GM18499 (cell line): Measurements from ENCODE around the gene PEAK3.

Experiments
- ATAC-seq: cut with Tn5 transposase; IDR thresholded peaks from one replicate; pipeline ENCODE4 v1.9.1; 2021; ENCODE audit warnings: moderate number of reproducible peaks; ENCODE audit not compliant: insufficient read depth, unreplicated experiment

PEAK3 gene

GRCh38 chr19:2242092-2242537 is 39.9 kb downstream of the PEAK3 start:
- ATAC-seq = no peak

GRCh38 chr19:2240881-2241760 is 40.9 kb downstream of the PEAK3 start:
- ATAC-seq = no peak

- ATAC-seq = no peak
Observed at GRCh38 chr19:2239771-2240770, 41.9 kb downstream of the PEAK3 start.

GRCh38 chr19:2239173-2239572 is 42.8 kb downstream of the PEAK3 start:
- no peak for ATAC-seq

GRCh38 chr19:2237869-2238153 is 44.2 kb downstream of the PEAK3 start:
- ATAC-seq = no peak

GRCh38 chr19:2237051-2237868 is 44.7 kb downstream of the PEAK3 start:
- no peak for ATAC-seq

- ATAC-seq = peak; percentile 69
Observed at GRCh38 chr19:2236314-2237050, 45.5 kb downstream of the PEAK3 start, which contains the start of the genes PLEKHJ1 and SF3A2. PLEKHJ1 (minus strand) TSS chr19:2236329; CDS start chr19:2236248, 81 bp downstream. SF3A2 (plus strand) TSS chr19:2236824; CDS start chr19:2243419, 6,595 bp downstream.

- peak; percentile 7 for ATAC-seq
Observed at GRCh38 chr19:2236064-2236313, 46.0 kb downstream of the PEAK3 start.

- ATAC-seq = no peak
Observed at GRCh38 chr19:2235381-2236063, 46.5 kb downstream of the PEAK3 start.

- no peak for ATAC-seq
Observed at GRCh38 chr19:2234996-2235380, 47.0 kb downstream of the PEAK3 start.

GRCh38 chr19:2233601-2234280 is 48.2 kb downstream of the PEAK3 start:
- no peak for ATAC-seq

- no peak for ATAC-seq
Observed at GRCh38 chr19:2232286-2233151, 49.5 kb downstream of the PEAK3 start.

GRCh38 chr19:2231621-2232221 is 50.3 kb downstream of the PEAK3 start:
- ATAC-seq = no peak

- ATAC-seq = no peak
Observed at GRCh38 chr19:2230807-2231533, 51.0 kb downstream of the PEAK3 start.

GRCh38 chr19:2230033-2230531 is 51.9 kb downstream of the PEAK3 start:
- ATAC-seq = no peak
